WTC11 (cell line): ENCODE results near the gene SLC10A7.

Experiments
- AR ChIP-seq: fragments of 250-450 bp; sonication (Bioruptor Pico); IDR thresholded peaks from 2 replicates; pipeline ENCODE4 v1.9.0; 2021; ENCODE audit warnings: mild to moderate bottlenecking
- ATF2 ChIP-seq: sonication (generic); formaldehyde crosslinking; IDR thresholded peaks from 2 replicates; pipeline ENCODE4 v1.8.1; 2022; ENCODE audit warnings: low read depth, missing genetic modification reagents, borderline replicate concordance
- CBFB ChIP-seq: sonication (generic); formaldehyde crosslinking; IDR thresholded peaks from 2 replicates; pipeline ENCODE4 v1.8.1; 2022; ENCODE audit warnings: mild to moderate bottlenecking, low read depth, missing genetic modification reagents
- CTCF ChIP-seq: fragments of 200-600 bp; IDR thresholded peaks from 2 replicates; pipeline ENCODE4 v1.8.0; 2022; ENCODE audit warnings: antibody characterized with exemption
- ZBTB21 ChIP-seq: sonication (generic); formaldehyde crosslinking; IDR thresholded peaks from 2 replicates; pipeline ENCODE4 v1.8.1; 2023; ENCODE audit warnings: mild to moderate bottlenecking, missing genetic modification reagents, borderline replicate concordance
- ZNF138 ChIP-seq: sonication (generic); formaldehyde crosslinking; conservative IDR thresholded peaks from 2 replicates; pipeline ENCODE4 v1.8.1; 2022; ENCODE audit warnings: mild to moderate bottlenecking, moderate library complexity, missing genetic modification reagents

- TF ChIP-seq CTCF (no peak), ATF2 (CRISPR knock-in tag) (no peak), CBFB (no peak), ZBTB21 (CRISPR knock-in tag) (no peak), AR (CRISPR knock-in tag) (no peak), ZNF138 (CRISPR knock-in tag) (no peak)
Observed at GRCh38 chr4:146349306-146349705, 172.4 kb downstream of the SLC10A7 start.
